Measurements from ENCODE around the gene RNU2-63P. TPM values are rescaled to one million over a fixed set of nuclear protein-coding genes. Genes with fewer than 3 reads are reported as not detected.
"Not testable (repeated sequence)": the region's sequence is repeated elsewhere in the genome, so short reads cannot be mapped to it uniquely, and the experiment has no call there.

RNU2-63P gene
- polyA plus RNA-seq, 3 donors = not detected

DNA sequence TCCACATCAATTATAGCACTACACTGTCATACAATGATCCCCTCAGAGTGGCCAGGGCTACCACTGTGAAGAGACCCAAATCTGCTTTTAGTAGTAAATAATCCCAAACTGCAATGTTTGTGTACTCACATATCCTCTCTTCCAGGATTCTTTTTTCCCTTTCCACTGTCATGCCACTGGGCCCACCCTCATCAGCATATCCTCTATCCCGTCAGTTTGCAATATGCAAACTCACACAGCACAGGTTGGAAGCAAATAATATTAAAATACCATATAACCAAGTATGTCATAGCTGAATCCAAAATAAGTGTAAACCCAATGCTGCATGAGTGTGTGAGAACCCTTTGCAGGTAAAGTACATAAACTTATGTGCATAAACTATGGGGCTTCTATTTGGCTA lies 28.9 kb downstream of the RNU2-63P start:
- DNase-seq (ENCODE audit: low read depth in 3 of 3, low spot score in 2 of 3) = not testable (repeated sequence)

- DNase-seq (ENCODE audit: low read depth in 3 of 3, low spot score in 2 of 3) = not testable (repeated sequence)
Measured at GRCh38 chr2:87985902-87986301, 30.4 kb downstream of the RNU2-63P start.

GRCh38 chr2:87981182-87981581 lies 35.2 kb downstream of the RNU2-63P start:
- DNase-seq (ENCODE audit: low read depth in 3 of 3, low spot score in 2 of 3) = not testable (repeated sequence)

DNA sequence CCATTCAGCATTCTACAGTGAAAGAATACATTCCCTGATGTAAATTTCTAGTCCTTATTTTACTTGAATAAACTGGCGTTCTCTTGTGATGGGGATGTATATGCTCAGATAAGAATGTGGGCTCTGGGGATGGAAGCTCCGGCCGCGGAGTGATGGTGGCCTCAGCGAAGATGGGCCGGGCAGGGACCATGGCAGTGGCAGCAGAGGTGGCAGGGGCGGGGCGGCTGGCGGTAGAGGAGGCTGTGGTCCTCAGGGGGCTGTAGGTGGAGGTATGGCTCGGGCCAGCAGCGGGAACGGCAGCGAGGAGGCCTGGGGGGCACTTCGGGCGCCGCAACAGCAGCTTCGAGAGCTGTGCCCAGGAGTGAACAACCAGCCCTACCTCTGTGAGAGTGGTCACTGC lies 44.0 kb downstream of the RNU2-63P start:
- DNase-seq (ENCODE audit: low read depth in 3 of 3, low spot score in 2 of 3) = not testable (repeated sequence)

Other genes starting within 250 kb of the RNU2-63P start
- gene RGPD2, start 190.8 kb downstream of the RNU2-63P start, polyA plus RNA-seq (ENCODE audit: insufficient read length in 3 of 3) = 1 to 10 TPM; 1.5 to 3.0 (median 1.6) TPM
- gene KRCC1, start 39.2 kb upstream of the RNU2-63P start, polyA plus RNA-seq (ENCODE audit: insufficient read length in 3 of 3) = 10 to 100 TPM; 56.7 to 66.7 (median 66.0) TPM
- under 1 TPM in 2 of 3 donors, not detected in 1; 0.18 to 0.74 TPM for gene SMYD1, start 51.3 kb upstream of the RNU2-63P start, polyA plus RNA-seq (ENCODE audit: insufficient read length in 3 of 3)
- 10 to 100 TPM; 28.8 to 34.8 (median 32.5) TPM for gene FABP1, start 111.5 kb upstream of the RNU2-63P start, polyA plus RNA-seq (ENCODE audit: insufficient read length in 3 of 3)
- 10 to 100 TPM; 20.1 to 42.5 (median 24.5) TPM for gene THNSL2, start 153.8 kb upstream of the RNU2-63P start, polyA plus RNA-seq (ENCODE audit: insufficient read length in 3 of 3)